Ovary (tissue), 9 donors: ENCODE results near the gene COQ6. TPM values are rescaled to one million over a fixed set of nuclear protein-coding genes. Genes with fewer than 3 reads are reported as not detected.
"Not testable (repeated sequence)": the region's sequence is repeated elsewhere in the genome, so short reads cannot be mapped to it uniquely, and the experiment has no call there.

Experiments used
- DNase-seq, 5 donors: peaks; one replicate each; pipeline ENCODE4 v3.0.0-alpha.2; 2019 to 2020
- H3K27ac ChIP-seq, 2 donors: fragments of 200-600 bp; one replicate each; pipeline versions ENCODE4 v1.5.1 to v1.8.0; 2019 to 2022
- H3K27me3 ChIP-seq: fragments of 200-600 bp; one replicate; pipeline ENCODE4 v1.8.0; 2022
- H3K36me3 ChIP-seq: fragments of 200-600 bp; sonication (generic); one replicate; pipeline ENCODE4 v1.5.1; 2019
- H3K4me1 ChIP-seq: one replicate; pipeline ENCODE4 v1.8.1; 2013; ENCODE audit warnings: mild to moderate bottlenecking, moderate library complexity; ENCODE audit not compliant: insufficient read depth
- H3K4me3 ChIP-seq: fragments of 200-600 bp; sonication (generic); one replicate; pipeline ENCODE4 v1.5.1; 2017
- H3K9me3 ChIP-seq, 2 donors: fragments of 200-600 bp in 1 of 2; sonication (generic) in 1 of 2; one replicate each; pipeline versions ENCODE4 v1.5.1 to v1.8.1; 2013 to 2019; ENCODE audit warnings: mild to moderate bottlenecking in 1 of 2, moderate library complexity in 1 of 2
- CTCF ChIP-seq, 3 donors: fragments of 450-650 bp in 2 of 3; fragments of 200-600 bp in 1 of 3; IDR thresholded peaks; one replicate each; pipeline versions ENCODE4 v1.5.1 to v1.8.0; 2016 to 2022; ENCODE audit warnings: antibody characterized with exemption in 3 of 3, mild to moderate bottlenecking in 1 of 3
- EP300 ChIP-seq: sonication (generic); formaldehyde crosslinking; IDR thresholded peaks from one replicate; pipeline ENCODE4 v1.6.1; 2017; ENCODE audit warnings: antibody characterized with exemption
- POLR2A ChIP-seq: fragments of 450-650 bp; IDR thresholded peaks from one replicate; pipeline ENCODE4 v1.6.1; 2017; ENCODE audit warnings: antibody characterized with exemption, mild to moderate bottlenecking, moderate library complexity
- WGBS, 3 donors: extraction: QIAGEN DNeasy Blood & Tissue Kit in 1 of 3; methylation state at CpG; one replicate each; pipeline versions ENCODE4 v1.1.5 to v1.1.7; 2013 to 2017; 5-methylcytosine and 5-hydroxymethylcytosine counted together
- intact Hi-C, 4 donors: fragments of 100-400 bp; cut with DNase I; formaldehyde crosslinking; loops; one replicate each; pipeline versions ENCODE4 v1.11.0 to v1.15.1; 2022 to 2023
- polyA plus RNA-seq, 2 donors: library from polyadenylated mRNA; stranded (reverse); fragments of 200-250 nt in 1 of 2; fragments of 350-450 nt in 1 of 2; fragmentation: Illumina TruSeq in 1 of 2; extraction: RNeasy Lipid Tissue Mini Kit (QIAGEN cat#74804) in 1 of 2; gene quantifications; one replicate each; pipeline ENCODE4 v1.2.3, GENCODE V29; 2013 to 2014
- total RNA-seq, 7 donors: library from RNA; depleted of rRNA in 2 of 7; stranded (reverse); fragments of >200 nt in 2 of 7; fragmentation: NEBNext Ultra II Directional in 3 of 7; extraction: Animal tissue kit (Norgen Biotek cat#: 25700) in 3 of 7; gene quantifications; one replicate each; pipeline versions ENCODE4 v1.1.0 to v1.2.4, GENCODE V29; 2016 to 2023
- donor health status: DM: no; HTN: no; CAD: no; lungs with moderate emphysema.
- donor health status: DM: no; HTN: no; CAD: no.
- donor health status: Bipolar disorder and iron deficiency.
- donor health status: DM: yes; HTN: yes; CAD: no.
- donor health status: DM: no; HTN: no; CAD: no.
- donor health status: DM: yes; HTN: yes; CAD: no.

Gene COQ6
- total and polyA plus RNA-seq, 9 donors, result 17.1 to 31.8 (median 18.9) TPM

- H3K36me3 ChIP-seq, result no peaks in the 10 kb centered on the region
- H3K27me3 ChIP-seq, result no peaks in the 10 kb centered on the region
- no peaks in the 10 kb centered on the region for H3K4me1 ChIP-seq
- H3K9me3 ChIP-seq, result no peaks in the 10 kb centered on the region
- WGBS, 3 donors, result 90 to 95% (median 91%) methylated on average over 3 of the region's 3 CpGs
- H3K27ac ChIP-seq, result no peak overlapping the region
- intact Hi-C loops, result no loop called here
- DNase-seq, result no peak
- no peak overlapping the region for H3K4me3 ChIP-seq
- TF ChIP-seq CTCF (IDR thresholded peaks at IDR 0.05) (no peak), POLR2A (no peak), EP300 (no peak)
Measured at GRCh38 chr14:73988065-73988464, 38.0 kb downstream of the COQ6 start.

- WGBS, 3 donors, result 74 to 88% (median 81%) methylated on average over 6 to 7 of the region's 7 CpGs
- H3K4me1 ChIP-seq, intact Hi-C loops, H3K27ac ChIP-seq, H3K9me3 ChIP-seq, DNase-seq, H3K36me3 ChIP-seq, H3K4me3 ChIP-seq, H3K27me3 ChIP-seq: not testable (repeated sequence)
Measured at GRCh38 chr14:73988656-73989055, 38.6 kb downstream of the COQ6 start.

GRCh38 chr14:73991092-73991491 lies 41.0 kb downstream of the COQ6 start:
- TF ChIP-seq CTCF (IDR thresholded peaks at IDR 0.05) (no peak), EP300 (no peak), POLR2A (no peak)
- Histone ChIP-seq H3K36me3 (no peaks in the 10 kb centered on the region), H3K27me3 (no peaks in the 10 kb centered on the region), H3K9me3 (no peaks in the 10 kb centered on the region), H3K4me3 (no peak overlapping the region), H3K27ac (no peak overlapping the region), H3K4me1 (no peaks in the 10 kb centered on the region)
- DNase-seq, result no peak
- intact Hi-C loops, result no loop called here
- 57 to 76% (median 60%) methylated on average over 4 of the region's 4 CpGs for WGBS, 3 donors

- H3K9me3 ChIP-seq, H3K27ac ChIP-seq, H3K4me3 ChIP-seq, intact Hi-C loops, H3K27me3 ChIP-seq, H3K4me1 ChIP-seq, DNase-seq, H3K36me3 ChIP-seq: not testable (repeated sequence)
- 92 to 96% (median 96%) methylated on average over 7 of the region's 7 CpGs for WGBS, 3 donors
Measured at GRCh38 chr14:73994926-73995325, 44.8 kb downstream of the COQ6 start.

- WGBS, 3 donors, result 91 to 95% (median 95%) methylated on average over 8 of the region's 8 CpGs
- Histone ChIP-seq H3K27ac (no peak overlapping the region), H3K4me1 (no peaks in the 10 kb centered on the region), H3K27me3 (no peaks in the 10 kb centered on the region), H3K9me3 (no peaks in the 10 kb centered on the region), H3K36me3 (no peaks in the 10 kb centered on the region), H3K4me3 (no peak overlapping the region)
- TF ChIP-seq CTCF (IDR thresholded peaks at IDR 0.05), result no peak
- TF ChIP-seq POLR2A, result no peak
- no peak for TF ChIP-seq EP300
- intact Hi-C loops, result no loop called here
- DNase-seq, result no peak
Measured at GRCh38 chr14:73995977-73996378, 45.9 kb downstream of the COQ6 start.

GRCh38 chr14:73996731-73997107 lies 46.6 kb downstream of the COQ6 start:
- Histone ChIP-seq H3K4me3 (no peak overlapping the region), H3K4me1 (no peaks in the 10 kb centered on the region), H3K27ac (no peak overlapping the region), H3K9me3 (no peaks in the 10 kb centered on the region), H3K36me3 (no peaks in the 10 kb centered on the region), H3K27me3 (no peaks in the 10 kb centered on the region)
- WGBS, 3 donors, result 29 to 51% (median 45%) methylated on average over 2 of the region's 2 CpGs
- no peak for TF ChIP-seq CTCF (IDR thresholded peaks at IDR 0.05)
- TF ChIP-seq EP300, result no peak
- no peak for TF ChIP-seq POLR2A
- DNase-seq, result no peak
- intact Hi-C loops, result no loop called here
